Measurements from ENCODE around the gene CACNA1A. TPM values are rescaled to one million over a fixed set of nuclear protein-coding genes. Genes with fewer than 3 reads are reported as not detected.
"Not testable (repeated sequence)": the region's sequence is repeated elsewhere in the genome, so short reads cannot be mapped to it uniquely, and the experiment has no call there.

CACNA1A gene
- total RNA-seq, result under 0.01 and 0.20 TPM in 2 replicates

DNA sequence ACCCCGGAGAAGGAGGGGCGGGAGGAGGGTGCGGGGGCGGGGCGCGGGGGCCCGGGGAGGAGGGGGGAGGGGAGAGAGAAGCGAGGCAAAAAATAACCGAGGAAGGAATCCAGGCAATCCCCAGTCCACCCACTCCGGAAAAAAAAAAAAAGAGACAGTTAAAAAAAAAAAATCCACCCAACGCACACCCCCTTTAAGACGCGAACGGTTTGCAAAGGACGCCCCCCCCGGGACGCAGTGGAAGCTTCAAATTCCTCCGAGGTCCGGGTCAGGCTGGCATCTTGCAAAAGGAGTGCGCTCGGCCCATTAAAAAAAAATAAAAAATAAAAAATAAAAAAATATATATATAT lies at the start of gene CACNA1A:
TSS of gene CACNA1A (minus strand) at position 9 of the 350 bp plus-strand sequence. CDS start 255 bp downstream, outside the sequence.
- no peak for DNase-seq (ENCODE audit: low read depth in 2 of 2)

DNA sequence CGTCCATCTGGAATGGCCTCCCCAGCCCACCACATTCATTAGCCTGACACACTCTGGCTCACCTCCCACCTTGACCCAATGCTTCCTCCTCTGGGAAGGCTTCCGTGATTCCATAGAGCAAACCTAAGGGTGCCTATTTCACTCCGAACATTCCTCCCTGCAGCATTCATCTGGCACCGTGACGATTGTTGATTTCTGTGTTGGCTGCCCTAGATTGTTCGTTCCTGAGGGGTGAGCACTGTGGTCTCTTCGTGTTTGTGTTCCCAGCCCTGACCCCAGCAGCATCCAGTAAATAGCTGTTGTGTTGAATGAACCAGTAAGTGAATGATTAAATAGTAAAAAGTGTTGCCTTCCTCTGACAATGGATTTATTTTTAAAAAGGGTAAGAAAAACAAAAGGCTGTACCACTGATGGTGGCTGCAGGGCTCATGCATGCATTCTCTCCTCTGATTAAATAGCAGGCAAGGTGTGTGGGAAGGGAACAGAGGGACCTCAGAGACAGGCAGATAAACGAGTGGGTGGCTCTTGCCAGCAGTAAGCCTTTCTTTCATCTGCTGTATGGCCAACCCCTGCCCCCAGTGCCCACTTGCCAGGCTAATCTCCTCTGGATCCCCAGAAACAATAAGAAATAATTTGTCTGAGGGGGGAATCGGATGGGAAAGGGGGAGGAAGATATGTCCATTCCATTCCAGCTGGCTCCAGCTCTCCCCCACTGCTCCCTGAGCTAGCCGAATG lies 48.4 kb upstream of the CACNA1A start:
- no peak for DNase-seq (ENCODE audit: low read depth in 2 of 2)

DNA sequence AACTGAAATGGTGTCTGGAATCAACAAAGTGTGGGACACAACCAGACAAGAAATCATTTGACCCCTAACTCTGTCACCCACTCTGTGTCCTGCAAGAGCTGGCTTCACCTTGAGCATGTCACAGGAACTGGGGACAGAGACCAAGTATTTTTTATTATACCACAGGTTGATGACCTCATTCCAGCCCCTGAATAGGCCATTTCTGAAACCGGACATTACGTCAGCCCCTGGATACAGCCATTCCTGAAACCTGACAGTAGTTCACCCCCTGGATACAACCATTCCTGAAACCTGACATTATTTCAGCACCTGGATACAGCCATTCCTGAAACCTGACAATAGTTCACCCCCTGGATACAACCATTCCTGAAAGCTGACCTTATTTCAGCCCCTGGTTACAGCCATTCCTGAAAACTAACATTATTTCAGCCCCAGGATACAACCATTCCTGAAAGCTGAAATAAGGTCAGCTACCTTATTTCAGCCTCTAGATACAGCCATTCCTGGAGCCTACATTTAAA lies 47.7 kb upstream of the CACNA1A start:
- no peak for DNase-seq (ENCODE audit: low read depth in 2 of 2)

DNA sequence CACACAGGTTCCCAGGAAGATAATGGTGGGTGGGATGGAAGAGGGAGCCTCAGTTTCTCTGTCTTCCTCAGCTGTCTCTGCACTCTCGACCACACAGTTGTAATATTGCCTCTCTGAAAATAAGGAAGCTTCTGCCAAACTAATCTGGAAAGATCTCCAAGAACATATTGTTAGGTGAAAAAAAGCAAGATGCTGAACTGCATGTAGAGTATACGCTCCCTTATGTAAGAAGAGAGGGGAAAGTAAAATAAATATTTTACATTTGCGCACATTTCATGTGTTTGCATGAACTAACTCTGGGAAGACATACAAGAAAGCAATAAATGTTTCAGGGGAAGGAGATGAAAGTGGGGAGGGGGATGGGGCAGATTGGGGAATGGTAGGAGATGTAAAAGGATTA lies 41.9 kb upstream of the CACNA1A start:
- no peak for DNase-seq (ENCODE audit: low read depth in 2 of 2)

DNA sequence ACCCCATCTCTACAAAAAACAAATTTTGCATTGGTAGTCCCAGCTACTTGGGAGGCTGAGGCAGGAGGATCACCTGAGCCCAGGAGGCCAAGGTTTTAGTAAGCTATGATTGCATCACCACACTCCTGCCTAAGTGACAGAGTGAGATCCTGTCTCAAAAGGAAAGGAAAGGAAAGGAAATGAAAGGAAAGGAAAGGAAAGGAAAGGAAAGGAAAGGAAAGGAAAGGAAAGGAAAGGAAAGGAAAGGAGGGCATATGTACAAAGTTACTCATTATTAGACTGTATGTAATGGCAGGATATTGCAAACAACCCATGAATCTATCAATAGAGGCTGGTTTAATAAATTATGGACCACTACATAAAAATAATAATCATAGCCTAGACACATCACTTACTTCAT lies 40.8 kb upstream of the CACNA1A start:
- no peak for DNase-seq (ENCODE audit: low read depth in 2 of 2)

DNA sequence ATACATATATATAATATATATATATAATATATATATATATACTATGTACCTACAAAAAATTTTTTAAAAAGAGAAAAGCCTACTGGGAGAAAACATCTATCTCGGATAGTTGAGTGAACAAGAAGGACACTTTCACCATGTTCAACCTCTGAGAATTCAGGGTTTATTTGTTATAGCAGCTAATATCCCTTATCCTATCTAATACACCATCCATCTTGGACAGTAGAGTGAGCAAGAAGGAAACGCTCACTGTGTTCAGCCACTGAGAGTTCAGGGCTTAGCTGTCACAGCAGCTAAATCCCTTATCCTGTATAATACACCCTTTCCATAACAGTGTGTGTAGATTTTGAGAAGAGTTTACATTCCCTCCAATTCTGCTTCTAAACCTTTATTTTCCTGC lies 38.1 kb upstream of the CACNA1A start:
- DNase-seq (ENCODE audit: low read depth in 2 of 2), result no peak

DNA sequence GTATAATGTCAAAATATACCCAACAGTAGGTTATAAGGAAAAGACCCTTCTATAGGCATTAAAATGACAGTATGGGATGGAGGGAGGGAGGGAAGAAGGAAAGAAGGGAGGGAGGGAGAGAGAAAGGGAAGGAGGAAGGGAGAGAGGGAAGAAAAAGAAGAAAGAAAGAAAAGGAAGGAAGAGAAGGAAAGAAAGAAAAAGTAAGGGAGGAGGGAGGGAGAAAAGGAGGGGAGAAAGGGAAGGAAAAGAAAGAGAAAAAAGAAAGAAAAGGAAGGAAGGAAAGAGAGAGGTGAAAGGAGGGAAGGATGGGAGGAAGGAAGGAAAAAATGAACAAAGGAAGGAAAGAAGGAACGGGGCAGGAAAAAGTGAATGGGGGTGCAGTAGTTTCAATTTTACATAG lies 35.3 kb upstream of the CACNA1A start:
- DNase-seq (ENCODE audit: low read depth in 2 of 2), result no peak

DNA sequence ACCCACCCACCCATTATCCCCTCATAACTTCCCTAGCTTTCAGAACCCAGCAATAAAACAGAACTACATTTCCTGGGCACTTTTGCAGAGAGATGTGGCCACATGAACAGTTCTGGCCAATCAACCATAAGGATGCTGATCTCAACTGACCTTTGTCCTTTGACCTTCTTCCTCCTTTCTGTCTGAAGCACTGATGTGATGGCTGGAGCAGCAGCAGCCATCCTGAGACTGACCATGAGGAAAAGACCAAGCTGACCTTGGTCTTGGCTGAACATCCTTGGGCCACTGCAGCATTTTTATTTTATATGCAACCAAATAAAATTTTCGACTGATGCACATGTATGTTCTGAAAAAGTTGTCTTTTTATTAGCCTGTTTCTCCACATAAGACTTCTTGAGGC lies 33.1 kb upstream of the CACNA1A start:
- no peak for DNase-seq (ENCODE audit: low read depth in 2 of 2)

DNA sequence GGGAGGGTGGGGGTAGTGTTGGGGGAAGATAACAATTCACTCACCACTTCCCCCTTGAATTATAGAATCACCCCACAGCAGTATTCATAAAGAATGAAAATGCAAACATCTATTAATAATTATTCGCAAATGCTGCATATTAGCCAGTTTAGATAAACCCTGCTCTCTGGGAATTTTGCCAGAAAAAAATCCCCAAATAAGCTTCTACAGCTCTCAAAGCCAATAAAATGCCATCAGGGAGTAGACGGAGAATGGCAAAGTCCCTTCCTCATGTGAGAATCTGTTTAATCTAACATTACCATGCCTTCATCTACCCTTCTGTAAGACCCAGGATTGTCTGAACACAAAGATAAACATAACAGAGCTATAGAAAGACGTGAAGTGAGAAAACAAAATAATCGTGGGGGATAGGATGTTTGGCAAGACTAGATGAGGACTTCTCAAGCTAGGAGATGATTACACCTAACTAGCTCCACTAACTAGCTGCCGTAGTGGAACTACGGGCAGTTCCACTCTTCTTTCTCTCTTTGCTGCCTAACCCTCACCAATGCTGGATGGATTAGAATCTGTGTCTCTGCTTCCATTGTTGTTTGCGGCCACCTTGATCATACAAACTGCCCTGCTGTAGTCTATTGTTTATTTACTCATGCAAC lies 32.4 kb upstream of the CACNA1A start:
- no peak for DNase-seq (ENCODE audit: low read depth in 2 of 2)

DNA sequence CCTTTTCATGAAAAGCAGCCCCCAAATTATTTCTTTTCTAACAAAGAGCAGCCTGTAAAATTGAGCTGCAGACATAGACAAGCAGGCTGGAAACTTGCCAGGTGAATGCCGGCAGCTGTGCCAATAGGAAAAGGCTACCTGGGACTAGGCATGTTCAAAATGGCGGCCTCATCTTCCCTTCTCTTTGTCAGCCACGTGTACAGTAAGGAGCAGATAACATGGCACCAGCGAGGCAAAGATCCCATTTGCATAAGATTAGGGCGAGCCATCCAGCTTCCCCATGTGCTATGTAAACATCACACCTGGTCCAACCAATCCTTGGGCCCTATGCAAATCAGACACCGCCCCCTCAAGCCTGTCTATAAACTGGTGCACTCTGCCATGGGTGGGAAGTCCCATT lies 31.2 kb upstream of the CACNA1A start:
- no peak for DNase-seq (ENCODE audit: low read depth in 2 of 2)

DNA sequence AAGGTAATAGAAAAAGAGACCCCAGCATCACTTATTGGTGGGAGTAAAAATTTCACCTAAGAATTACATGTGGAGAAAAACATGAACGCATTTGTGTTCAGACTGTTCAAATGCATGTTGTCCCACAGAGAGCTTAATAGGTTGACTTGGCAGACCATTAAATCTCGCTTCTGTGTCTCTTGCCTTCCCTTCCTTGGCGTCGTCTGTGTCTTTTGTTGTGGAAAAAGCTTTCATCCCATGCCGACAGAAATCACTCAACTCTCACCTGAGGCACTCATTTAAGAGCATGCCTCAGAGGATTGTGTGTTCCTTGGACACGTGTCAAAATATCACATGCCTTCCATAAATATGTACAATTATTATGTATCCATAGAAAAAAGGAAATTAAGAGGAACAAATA lies 24.4 kb upstream of the CACNA1A start:
- no peak for DNase-seq (ENCODE audit: low read depth in 2 of 2)

DNA sequence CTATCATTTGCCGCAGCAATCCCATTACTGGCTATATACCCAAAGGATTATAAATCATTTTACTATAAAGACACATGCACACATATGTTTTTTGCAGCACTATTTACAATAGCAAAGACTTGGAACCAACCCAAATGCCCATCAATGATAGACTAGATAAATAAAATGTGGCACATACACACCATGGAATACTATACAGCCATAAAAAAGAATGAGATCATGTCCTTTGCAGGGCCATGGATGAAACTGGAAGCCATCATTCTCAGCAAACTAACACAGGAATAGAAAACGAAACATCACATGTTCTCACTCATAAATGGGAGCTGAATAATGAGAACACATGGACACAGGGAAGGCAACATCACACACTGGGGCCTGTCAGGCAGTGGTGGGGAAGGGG lies 23.4 kb upstream of the CACNA1A start:
- not testable (repeated sequence) for DNase-seq (ENCODE audit: low read depth in 2 of 2)

DNA sequence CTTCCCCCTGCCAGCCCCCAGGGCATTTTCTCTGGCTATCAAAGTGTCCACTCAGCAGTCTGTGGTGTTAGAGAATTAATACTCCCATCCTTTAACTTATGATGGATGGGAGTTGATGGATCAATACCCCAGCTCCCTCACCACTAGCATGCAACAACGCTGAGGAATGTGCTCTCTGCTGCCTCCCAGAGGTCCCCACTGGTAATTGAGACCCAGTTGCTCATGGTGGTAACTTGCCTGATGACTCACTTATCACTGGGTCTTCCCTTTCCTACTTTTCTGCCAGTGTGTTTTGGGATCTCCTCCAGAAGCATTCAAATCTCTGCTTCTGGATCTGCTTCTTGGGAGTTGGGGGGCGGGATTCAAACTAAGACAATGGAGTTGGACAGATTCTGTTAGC lies 20.3 kb upstream of the CACNA1A start:
- DNase-seq (ENCODE audit: low read depth in 2 of 2), result peak in 1 of 2 donors; percentile 5

DNA sequence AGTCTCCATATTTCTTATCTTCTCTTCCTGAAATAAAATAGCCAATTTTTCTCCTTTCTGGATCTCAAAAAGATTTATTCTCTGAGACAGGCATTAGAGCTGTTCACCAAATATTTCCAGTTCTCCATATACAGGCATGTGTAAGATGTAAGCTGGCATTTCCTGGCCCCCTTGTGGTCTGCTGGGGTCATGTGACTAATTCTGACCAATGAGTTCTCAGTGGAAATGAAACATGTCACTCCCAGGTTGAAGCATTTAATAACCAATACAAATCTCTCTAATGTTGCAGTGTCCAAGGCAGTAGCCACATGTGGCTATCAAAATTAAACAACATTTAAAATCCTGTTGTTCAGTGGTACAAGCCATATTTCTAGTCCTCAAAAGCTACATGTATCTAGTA lies 14.8 kb upstream of the CACNA1A start:
- DNase-seq (ENCODE audit: low read depth in 2 of 2), result no peak

DNA sequence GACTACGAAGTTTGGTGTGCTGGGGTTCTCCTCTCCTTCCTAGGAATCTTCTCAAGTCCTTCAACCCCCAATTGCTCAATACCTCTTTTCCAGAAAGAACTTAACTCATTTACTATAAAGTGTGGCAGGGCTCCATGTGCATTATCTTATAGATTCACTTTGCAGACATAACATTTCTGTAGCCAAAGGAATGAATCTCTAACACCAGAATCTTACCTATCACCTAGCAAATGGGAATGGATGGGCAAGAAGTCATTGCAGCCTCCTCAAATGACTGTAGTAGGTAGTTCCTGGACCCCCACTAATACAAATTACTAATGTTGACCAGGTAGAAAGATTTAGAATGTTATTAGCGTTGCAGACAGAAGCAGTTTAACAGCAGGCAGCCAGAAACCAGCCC lies 5.7 kb upstream of the CACNA1A start:
- DNase-seq (ENCODE audit: low read depth in 2 of 2), result no peak

DNA sequence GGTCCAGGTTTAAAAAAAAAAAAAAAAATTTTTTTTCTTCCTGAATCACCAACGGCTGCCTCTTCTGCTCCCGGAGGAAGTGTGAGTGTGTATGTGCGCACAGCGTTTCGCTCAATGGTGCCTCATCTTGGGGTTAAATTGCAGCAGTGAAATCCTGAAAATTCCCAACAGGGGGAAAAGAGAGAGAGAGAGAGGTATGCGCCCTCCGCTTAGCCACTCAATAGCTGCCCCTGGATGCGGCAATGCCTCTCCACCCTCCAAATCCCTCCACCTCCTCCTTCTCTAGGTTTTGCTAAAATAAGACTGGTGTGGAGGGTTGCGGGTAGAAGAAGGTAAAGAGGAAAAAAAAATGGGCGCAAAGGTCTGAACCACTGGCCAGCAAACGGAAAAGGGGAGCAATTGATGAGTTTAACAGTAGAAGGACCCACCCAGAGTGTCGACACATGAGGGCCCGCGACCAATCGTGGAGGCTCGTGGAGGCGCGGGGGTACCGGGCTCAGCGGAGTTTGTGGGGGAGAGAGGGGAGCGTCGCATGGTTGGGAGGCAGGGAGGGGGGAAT lies 853 bp upstream of the CACNA1A start:
- DNase-seq (ENCODE audit: low read depth in 2 of 2), result no peak

DNA sequence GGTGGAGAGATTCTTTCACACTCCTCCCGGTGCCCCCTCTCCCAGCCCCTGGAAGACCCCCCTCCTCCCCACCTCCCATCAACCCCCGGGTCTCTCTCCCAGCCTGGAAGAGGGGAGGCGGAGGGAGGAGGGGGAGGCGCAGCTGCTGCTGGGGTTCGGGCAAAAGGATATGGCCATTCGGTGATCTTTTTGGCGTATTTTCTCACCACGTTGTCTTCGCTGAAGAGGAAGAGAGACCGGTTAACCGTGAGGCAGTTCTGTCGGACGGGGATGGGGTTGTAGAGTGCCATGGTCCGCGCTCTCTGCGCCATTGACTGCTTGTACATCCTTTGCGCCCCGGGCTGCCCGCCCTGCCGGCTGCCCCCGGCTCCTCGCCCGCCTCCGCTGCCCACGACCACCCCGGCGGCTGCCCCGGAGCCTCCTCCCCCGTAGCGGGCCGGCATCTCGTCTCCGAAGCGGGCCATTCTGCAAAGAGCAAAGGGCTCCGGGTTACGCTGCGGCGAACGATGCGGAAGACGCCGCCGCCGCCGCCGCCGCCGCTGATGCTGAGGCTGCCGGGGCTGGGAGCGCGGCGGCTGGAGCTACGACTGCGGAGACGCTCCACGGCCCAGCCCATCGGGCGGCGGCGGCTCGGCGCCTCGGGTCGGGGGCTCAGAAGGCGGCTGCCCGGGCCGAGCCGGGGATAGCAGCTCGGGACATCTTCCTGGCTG lies 363 bp downstream of the CACNA1A start:
- no peak for DNase-seq (ENCODE audit: low read depth in 2 of 2)

DNA sequence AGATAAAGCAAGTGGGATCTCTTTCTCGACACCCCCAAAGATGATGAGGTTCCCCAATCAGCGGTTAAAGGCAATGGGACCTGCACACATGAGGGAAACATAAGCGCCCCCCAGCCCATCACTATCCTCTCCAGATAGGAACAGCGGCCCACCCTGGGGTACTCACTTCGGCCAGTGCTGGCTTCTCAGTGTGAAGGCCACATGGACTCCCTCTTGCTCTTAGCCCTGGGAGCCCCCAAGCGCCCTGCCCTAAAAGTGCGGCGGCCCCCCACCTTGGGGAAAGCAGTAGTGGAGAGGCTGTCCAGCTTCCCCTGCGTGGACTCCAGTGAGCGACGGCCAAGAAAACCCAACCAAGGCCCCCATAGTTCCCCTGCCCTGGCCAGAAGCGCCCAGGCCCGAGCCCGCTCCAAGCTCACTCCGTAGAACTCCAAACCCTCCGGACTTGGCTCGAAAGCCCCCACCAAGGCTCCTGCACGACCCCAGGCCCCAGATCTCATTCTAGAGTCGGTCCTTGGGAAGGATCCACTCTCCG lies 1.0 kb downstream of the CACNA1A start:
- DNase-seq (ENCODE audit: low read depth in 2 of 2), result no peak

DNA sequence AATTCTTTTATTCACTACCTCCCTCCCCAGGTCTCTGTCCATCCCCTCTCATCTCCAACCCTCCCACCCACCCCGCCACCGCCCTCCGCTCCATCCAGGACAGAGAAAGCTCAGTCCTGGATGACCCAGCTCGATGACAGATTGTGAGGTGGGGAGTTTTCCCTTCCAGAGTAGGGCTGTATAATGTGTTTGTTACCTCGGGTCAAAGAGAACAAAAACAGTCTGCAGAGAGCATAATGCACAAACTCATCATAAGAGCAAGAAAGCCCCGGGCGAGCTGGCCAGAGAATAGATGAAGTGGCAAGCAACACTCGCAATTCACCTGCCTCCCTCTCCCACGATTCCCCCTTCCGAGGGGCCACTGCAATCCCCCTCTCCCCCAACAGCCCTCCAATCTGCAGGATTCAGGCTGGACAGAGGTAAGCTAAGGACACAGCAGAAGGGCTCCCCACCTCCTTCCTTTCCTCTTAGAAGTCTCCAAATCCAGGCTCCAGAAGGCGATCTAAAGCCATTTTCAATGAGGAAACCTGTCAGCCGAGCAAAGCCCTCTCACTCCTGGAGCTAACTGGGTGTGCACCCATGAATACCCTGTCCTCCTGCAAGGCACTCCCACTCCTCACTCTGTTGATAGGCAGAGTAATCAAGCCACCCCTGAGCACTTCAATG lies 2.6 kb downstream of the CACNA1A start:
- DNase-seq (ENCODE audit: low read depth in 2 of 2), result no peak

DNA sequence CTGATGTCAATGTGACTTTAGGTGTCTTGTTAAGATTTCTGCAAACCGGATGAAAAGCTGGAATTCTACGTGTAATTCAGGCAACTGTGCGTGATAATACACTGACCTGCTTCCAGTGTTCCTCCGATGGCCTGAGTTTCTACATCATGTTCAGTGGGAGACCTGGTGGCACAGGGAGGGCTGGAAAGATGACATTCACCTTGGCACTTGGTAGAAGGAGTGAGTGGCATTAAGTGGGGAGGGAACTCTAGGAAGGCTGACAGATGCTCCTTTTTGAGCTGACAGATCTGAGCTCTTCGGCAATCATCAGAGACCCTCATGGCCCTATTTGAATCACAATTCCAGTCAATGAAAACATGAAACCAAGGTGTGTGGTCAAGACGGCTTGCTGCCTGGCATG lies 4.0 kb downstream of the CACNA1A start:
- no peak for DNase-seq (ENCODE audit: low read depth in 2 of 2)

DNA sequence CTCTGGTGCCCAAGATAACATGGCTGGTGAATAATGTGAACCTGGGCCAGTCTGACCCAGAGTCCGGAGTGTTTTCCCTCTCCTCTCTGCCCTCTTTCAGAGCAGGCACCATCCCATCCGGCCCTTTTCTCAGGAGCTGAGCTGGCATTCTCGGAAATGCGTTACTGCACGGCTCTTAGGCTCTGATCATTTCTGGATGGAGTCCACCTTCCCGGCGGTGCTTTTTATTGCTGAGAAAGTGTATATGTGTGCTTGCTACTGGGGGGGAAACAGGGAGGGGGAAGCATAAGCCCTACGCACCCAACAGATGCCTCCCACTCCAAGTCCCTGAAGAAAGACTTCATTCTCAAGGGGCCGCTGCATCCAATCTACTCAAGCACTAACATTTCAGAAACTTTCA lies 6.6 kb downstream of the CACNA1A start:
- DNase-seq (ENCODE audit: low read depth in 2 of 2), result no peak
